Duodenal mucosa (tissue), 2 donors: ENCODE data around the gene MYH3.

Experiments used
- H3K27ac ChIP-seq: one replicate; pipeline ENCODE4 v1.7.0; 2013; ENCODE audit warnings: low read depth, low read length
- H3K27me3 ChIP-seq, 2 donors: one replicate each; pipeline ENCODE4 v1.7.0; 2013; ENCODE audit warnings: low read length in 2 of 2, control low read depth in 1 of 2; ENCODE audit not compliant: insufficient read depth in 2 of 2, control insufficient read depth in 1 of 2
- H3K36me3 ChIP-seq, 2 donors: one replicate each; pipeline ENCODE4 v1.7.0; 2013; ENCODE audit warnings: low read length in 2 of 2, control low read depth in 1 of 2; ENCODE audit not compliant: insufficient read depth in 2 of 2, control insufficient read depth in 1 of 2
- H3K4me1 ChIP-seq, 2 donors: one replicate each; pipeline ENCODE4 v1.7.0; 2013; ENCODE audit warnings: low read length in 2 of 2, control low read depth in 1 of 2; ENCODE audit not compliant: insufficient read depth in 2 of 2, control insufficient read depth in 1 of 2
- H3K4me3 ChIP-seq, 2 donors: one replicate each; pipeline ENCODE4 v1.7.0; 2013; ENCODE audit warnings: low read length in 2 of 2, low read depth in 1 of 2
- H3K9ac ChIP-seq, 2 donors: one replicate each; pipeline ENCODE4 v1.7.0; 2013; ENCODE audit warnings: low read length in 2 of 2, low read depth in 1 of 2
- H3K9me3 ChIP-seq, 2 donors: one replicate each; pipeline ENCODE4 v1.7.0; 2013; ENCODE audit warnings: low read length in 2 of 2, control low read depth in 1 of 2; ENCODE audit not compliant: control insufficient read depth in 1 of 2

Gene MYH3

GRCh38 chr17:10681866-10682446, 24.8 kb upstream of the MYH3 start:
- Histone ChIP-seq H3K27me3 (no peaks in the 10 kb centered on the region), H3K4me1 (no peaks in the 10 kb centered on the region), H3K27ac (no peak overlapping the region), H3K4me3 (no peak overlapping the region), H3K9ac (no peak overlapping the region), H3K36me3 (peaks cover 50 to 70% of the 10 kb centered on the region in 2 donors), H3K9me3 (no peaks in the 10 kb centered on the region)

DNA sequence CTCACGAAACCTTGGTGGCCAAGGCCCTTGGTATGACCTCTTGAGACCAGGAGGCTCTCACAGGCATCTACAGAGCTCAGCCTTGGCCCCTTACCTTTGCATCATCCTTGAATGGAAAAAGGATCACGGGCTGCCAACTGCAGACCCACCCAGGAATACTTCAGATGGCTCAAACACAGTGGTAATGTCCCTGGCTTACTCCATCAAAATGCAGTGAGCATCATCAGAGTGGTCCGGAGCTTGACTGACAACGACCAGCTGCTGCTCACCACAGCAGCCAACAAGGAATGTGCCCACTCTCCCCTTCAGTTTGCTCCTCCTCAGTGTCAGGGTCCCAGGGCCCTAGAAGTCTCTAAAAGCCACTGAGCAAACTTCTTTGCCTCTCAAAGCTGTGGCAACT, 17.6 kb upstream of the MYH3 start:
- Histone ChIP-seq H3K36me3 (peaks cover 17 to 25% of the 10 kb centered on the region in 2 donors), H3K9me3 (no peaks in the 10 kb centered on the region), H3K27me3 (no peaks in the 10 kb centered on the region), H3K9ac (no peak overlapping the region), H3K4me3 (no peak overlapping the region), H3K27ac (no peak overlapping the region), H3K4me1 (no peaks in the 10 kb centered on the region)

GRCh38 chr17:10673312-10673711, 16.2 kb upstream of the MYH3 start:
- no peak overlapping the region for H3K4me3 ChIP-seq
- peaks cover 15 to 17% of the 10 kb centered on the region in 2 donors for H3K36me3 ChIP-seq
- no peak overlapping the region for H3K27ac ChIP-seq
- no peaks in the 10 kb centered on the region for H3K27me3 ChIP-seq
- H3K4me1 ChIP-seq = no peaks in the 10 kb centered on the region
- no peak overlapping the region for H3K9ac ChIP-seq
- H3K9me3 ChIP-seq = no peaks in the 10 kb centered on the region

DNA sequence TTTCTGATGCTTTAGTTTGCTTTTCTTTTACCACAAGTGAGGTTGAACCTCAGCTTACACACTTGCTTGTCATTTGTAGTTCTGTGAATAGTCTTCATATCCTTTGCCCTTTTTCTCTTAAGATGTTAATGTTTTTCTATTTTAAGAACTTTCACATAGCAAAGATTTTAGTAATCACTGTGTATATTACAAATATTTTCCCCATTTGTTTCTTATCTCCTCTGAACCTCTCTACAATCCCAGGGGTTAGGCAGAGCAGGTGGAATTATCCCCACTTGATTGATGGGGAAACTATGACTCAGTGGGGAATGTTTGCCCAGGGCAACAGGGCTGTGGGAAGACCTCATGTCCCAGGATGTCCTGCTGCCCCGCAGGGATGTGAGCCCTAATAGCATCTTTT, 11.7 kb upstream of the MYH3 start:
- Histone ChIP-seq H3K4me3 (no peak overlapping the region), H3K27ac (no peak overlapping the region), H3K9ac (no peak overlapping the region), H3K36me3 (peaks cover 0 to 5% of the 10 kb centered on the region in 2 donors), H3K9me3 (no peaks in the 10 kb centered on the region), H3K27me3 (no peaks in the 10 kb centered on the region), H3K4me1 (no peaks in the 10 kb centered on the region)

DNA sequence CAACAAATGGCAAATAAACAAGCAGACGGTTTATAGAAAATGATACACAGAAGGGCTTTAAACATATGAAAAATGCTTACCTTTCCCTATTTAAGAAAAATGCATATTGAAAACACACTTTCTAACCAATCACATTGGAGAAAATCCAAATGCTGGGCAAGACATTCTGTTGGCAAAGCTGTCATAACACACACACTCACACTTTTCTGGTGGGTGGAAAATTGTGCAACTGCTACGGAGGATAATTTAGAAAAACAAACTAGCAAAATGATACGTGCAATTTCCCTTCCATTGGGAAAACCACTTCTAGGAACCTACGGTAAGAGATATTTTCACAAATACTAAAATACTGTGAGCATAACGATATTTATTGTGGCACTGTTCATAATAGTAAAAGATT, 9.8 kb upstream of the MYH3 start:
- no peaks in the 10 kb centered on the region for H3K4me1 ChIP-seq
- H3K9me3 ChIP-seq = no peaks in the 10 kb centered on the region
- H3K4me3 ChIP-seq = no peak overlapping the region
- no peaks in the 10 kb centered on the region for H3K36me3 ChIP-seq
- no peaks in the 10 kb centered on the region for H3K27me3 ChIP-seq
- H3K27ac ChIP-seq = no peak overlapping the region
- no peak overlapping the region for H3K9ac ChIP-seq

- no peak overlapping the region for H3K9ac ChIP-seq
Observed at GRCh38 chr17:10664571-10664970, 7.5 kb upstream of the MYH3 start.

DNA sequence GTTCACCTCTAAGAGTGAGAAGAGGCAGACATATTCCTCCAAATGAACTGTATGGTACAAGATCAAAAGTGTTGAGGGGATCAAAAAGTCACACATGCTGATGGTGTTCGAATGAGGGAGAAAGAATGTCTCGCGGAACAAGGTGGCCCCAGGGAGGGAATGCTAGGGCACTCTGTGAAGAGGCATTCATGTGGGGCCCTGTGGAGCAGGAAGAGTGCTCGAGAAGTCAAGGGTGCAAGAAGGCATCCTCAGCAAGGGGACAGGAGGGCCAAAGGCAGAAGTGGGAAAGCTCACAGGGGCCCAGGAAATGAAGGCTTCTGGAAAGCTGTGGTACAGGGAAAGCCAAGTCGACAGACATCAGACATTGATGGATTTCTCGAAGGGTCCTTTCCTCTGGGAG, 6.1 kb upstream of the MYH3 start:
- Histone ChIP-seq H3K27me3 (no peaks in the 10 kb centered on the region), H3K9ac (no peak overlapping the region), H3K27ac (no peak overlapping the region), H3K36me3 (peaks cover 0 to 3% of the 10 kb centered on the region in 2 donors), H3K9me3 (no peaks in the 10 kb centered on the region), H3K4me3 (no peak overlapping the region), H3K4me1 (no peaks in the 10 kb centered on the region)

More at GRCh38 chr17:10664571-10664970, 7.5 kb upstream of the MYH3 start:
- Histone ChIP-seq H3K9me3 (no peaks in the 10 kb centered on the region), H3K4me3 (no peak overlapping the region), H3K36me3 (peaks cover 0 to 3% of the 10 kb centered on the region in 2 donors), H3K27me3 (no peaks in the 10 kb centered on the region), H3K4me1 (no peaks in the 10 kb centered on the region), H3K27ac (no peak overlapping the region)

GRCh38 chr17:10661437-10661836, 4.3 kb upstream of the MYH3 start:
- Histone ChIP-seq H3K27ac (no peak overlapping the region), H3K9me3 (no peaks in the 10 kb centered on the region), H3K4me1 (no peaks in the 10 kb centered on the region), H3K9ac (no peak overlapping the region), H3K36me3 (peaks cover 0 to 3% of the 10 kb centered on the region in 2 donors), H3K27me3 (no peaks in the 10 kb centered on the region), H3K4me3 (no peak overlapping the region)

GRCh38 chr17:10657879-10658278, 770 bp upstream of the MYH3 start:
- no peaks in the 10 kb centered on the region for H3K9me3 ChIP-seq
- H3K36me3 ChIP-seq = peaks cover 0 to 3% of the 10 kb centered on the region in 2 donors
- no peaks in the 10 kb centered on the region for H3K27me3 ChIP-seq
- H3K9ac ChIP-seq = no peak overlapping the region
- no peak overlapping the region for H3K4me3 ChIP-seq
- H3K4me1 ChIP-seq = no peaks in the 10 kb centered on the region
- H3K27ac ChIP-seq = no peak overlapping the region

GRCh38 chr17:10653987-10654386, 3.1 kb downstream of the MYH3 start:
- no peaks in the 10 kb centered on the region for H3K36me3 ChIP-seq

More at GRCh38 chr17:10653987-10654386, 3.1 kb downstream of the MYH3 start:
- no peak overlapping the region for H3K4me3 ChIP-seq
- H3K9me3 ChIP-seq = no peaks in the 10 kb centered on the region
- no peaks in the 10 kb centered on the region for H3K4me1 ChIP-seq
- H3K9ac ChIP-seq = no peak overlapping the region
- no peak overlapping the region for H3K27ac ChIP-seq
- H3K27me3 ChIP-seq = no peaks in the 10 kb centered on the region
